ENCODE data around the gene C5orf46.
"Not testable (repeated sequence)": the region's sequence is repeated elsewhere in the genome, so short reads cannot be mapped to it uniquely, and the experiment has no call there.

The C5orf46 gene

DNA sequence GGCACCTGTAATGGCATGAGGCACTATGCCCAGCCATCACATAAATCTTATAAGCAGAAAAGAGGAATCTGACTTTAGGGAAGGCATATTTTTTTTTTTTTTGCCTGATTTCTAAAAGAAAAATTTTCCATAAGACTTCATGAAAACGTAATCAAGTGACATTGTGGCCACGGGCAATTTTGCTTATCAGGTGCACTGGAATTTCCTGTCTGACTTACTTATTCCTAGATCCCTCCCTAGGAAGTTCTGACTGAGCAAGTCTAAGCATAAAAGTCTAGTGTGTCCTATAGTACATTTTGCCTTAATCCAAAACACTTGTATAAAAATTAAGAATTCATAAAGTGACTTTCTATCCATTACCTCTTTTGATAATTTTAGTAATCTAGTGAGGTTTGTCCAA lies 12.5 kb downstream of the C5orf46 start:
- DNase-seq (ENCODE audit: low spot score) = no peak

DNA sequence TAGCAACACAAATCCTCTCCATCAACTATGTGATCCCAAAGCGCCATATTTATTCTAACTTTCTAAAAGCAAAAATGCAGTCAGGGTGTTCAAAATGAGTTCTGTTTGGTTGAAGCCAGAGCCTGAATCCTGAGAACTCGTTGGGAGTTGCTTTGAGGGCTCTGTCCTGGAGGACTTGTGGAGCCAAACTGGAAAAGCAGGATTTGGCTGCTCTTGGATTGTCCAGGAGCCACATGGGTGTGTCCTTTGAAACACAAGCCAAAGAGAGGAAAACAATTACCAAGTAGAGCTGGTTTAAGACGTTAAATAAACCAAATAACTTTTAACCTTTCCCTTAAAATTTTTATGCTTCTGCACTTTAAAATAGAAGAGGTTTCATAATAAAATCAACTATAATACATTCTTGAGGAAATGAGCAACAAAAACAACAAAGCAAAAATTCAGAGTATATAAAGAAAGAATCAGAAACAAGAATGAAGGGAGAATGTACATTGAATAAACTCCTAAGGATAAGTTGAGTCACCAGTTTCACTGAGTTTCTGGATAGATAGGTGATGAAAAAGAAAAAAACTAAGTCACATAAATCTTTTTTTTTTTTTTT lies 13.5 kb downstream of the C5orf46 start:
- no peak for DNase-seq (ENCODE audit: low spot score)

DNA sequence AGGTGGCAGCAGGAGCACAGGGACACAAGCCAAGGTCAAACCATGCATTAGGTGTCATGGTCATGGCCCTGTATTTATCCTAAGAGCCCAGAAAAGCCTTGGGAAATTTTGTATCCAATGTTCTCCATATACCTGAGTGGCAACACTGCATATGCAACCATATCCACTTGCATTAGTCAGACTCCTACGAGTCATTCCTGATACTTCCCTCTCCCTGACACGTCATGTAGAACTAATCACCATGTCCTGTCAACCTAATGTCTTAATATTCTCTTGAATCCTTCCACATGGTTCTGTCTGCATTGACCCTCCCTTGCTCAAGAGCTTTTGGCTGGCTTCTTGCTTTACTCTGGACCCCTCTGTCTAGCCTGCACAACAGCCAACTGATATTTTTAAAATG lies 18.4 kb downstream of the C5orf46 start:
- DNase-seq (ENCODE audit: low spot score) = peak; percentile 72

- peak; percentile 24 for DNase-seq (ENCODE audit: low spot score)
Observed at GRCh38 chr5:147887026-147887627, 19.2 kb downstream of the C5orf46 start.

GRCh38 chr5:147882586-147883313 lies 23.6 kb downstream of the C5orf46 start:
- no peak for DNase-seq (ENCODE audit: low spot score)

DNA sequence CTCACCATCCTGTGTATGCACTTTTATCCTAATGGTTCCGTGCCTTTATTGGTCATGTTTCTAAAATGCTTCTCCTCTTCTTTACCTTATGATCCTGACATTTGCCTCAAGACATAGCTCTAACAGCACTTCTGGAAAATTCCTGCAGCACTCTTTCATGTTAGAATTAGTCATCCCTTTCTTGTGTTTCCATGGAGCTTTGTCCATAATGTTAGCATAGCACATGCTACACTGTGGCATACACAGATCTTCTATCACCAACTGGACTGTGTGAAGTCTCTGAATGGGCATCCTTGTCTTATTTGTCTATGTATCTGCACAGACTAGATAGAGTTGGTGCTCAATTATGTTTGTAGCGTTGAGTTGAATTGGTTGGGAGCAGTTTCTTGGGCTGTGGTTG lies 25.9 kb downstream of the C5orf46 start:
- no peak for DNase-seq (ENCODE audit: low spot score)

GRCh38 chr5:147879784-147880183 lies 26.6 kb downstream of the C5orf46 start:
- no peak for DNase-seq (ENCODE audit: low spot score)

GRCh38 chr5:147878066-147878759 lies 28.1 kb downstream of the C5orf46 start, which contains the start of gene SCGB3A2:
SCGB3A2 (plus strand) TSS chr5:147878711; CDS start chr5:147878804, 93 bp downstream.
- no peak for DNase-seq (ENCODE audit: low spot score)

GRCh38 chr5:147876626-147877025 lies 29.7 kb downstream of the C5orf46 start:
- DNase-seq (ENCODE audit: low spot score) = no peak

GRCh38 chr5:147876141-147876540 lies 30.2 kb downstream of the C5orf46 start:
- DNase-seq (ENCODE audit: low spot score) = no peak

- no peak for DNase-seq (ENCODE audit: low spot score)
Observed at GRCh38 chr5:147874910-147875367, 31.4 kb downstream of the C5orf46 start.

DNA sequence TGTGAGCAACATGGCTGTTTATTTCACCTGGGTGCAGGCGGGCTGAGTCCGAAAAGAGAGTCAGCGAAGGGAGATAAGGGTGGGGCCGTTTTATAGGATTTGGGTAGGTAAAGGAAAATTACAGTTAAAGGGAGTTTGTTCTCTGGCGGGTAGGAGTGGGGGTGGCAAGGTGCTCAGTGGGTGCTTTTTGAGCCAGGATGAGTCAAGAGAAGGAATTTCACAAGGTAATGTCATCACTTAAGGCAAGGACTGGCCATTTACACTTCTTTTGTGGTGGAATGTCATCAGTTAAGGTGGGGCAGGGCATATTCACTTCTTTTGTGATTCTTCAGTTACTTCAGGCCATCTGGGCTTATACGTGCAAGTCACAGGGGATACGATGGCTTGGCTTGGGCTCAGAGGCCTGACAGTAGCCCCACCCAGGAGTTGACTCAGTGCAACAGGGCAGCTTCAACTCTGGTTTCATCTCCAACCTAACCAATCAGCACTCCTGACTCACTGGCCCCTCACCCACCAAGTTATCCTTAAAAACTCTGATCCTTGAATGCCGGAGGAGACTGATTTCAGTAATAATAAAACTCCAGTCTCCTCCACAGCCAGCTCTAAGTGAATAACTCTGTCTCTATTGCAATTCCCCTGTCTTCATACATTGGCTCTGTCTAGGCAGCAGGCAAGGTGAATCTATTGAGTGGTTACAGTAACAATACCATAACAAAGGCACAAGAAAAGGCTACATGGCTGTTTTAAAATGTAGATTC lies 32.0 kb downstream of the C5orf46 start:
- not testable (repeated sequence) for DNase-seq (ENCODE audit: low spot score)

DNA sequence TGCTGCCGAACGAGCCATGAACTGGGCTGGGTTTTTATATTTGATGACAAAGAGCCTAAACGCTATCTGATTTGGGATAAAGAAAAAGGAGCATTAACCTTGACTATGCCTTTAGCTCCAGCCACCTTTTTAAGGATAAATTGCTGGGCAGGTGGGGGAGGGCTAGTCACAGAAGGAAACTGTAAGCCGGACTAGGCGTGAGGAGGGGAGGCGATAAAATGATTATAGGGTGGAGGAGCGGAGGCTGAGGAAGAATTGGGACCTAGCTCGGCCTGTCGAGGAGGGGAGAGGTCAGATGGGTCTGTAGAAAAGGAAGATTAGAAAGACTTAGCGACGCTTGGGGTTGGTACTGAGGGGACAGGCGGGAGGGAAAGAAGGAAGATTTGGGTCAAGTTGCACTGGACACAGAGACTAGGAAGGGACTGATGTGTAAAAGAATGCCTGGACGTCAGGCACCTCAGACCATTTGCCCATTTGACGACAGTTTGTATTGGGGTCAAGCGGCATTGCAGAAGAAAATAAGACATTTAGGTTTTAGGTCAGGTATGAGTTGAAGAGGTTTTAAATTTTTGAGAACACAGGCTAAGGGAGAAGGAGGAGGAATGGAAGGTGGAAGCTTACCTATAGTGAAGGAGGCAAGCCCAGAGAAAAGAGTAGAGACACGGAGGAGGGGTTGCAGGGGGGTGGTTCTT lies 33.4 kb downstream of the C5orf46 start:
- DNase-seq (ENCODE audit: low spot score) = not testable (repeated sequence)

- DNase-seq (ENCODE audit: low spot score) = not testable (repeated sequence)
Observed at GRCh38 chr5:147871980-147872549, 34.3 kb downstream of the C5orf46 start.

GRCh38 chr5:147869892-147870291 lies 36.4 kb downstream of the C5orf46 start:
- DNase-seq (ENCODE audit: low spot score) = not testable (repeated sequence)

- no peak for DNase-seq (ENCODE audit: low spot score)
Observed at GRCh38 chr5:147869112-147869511, 37.2 kb downstream of the C5orf46 start.

- DNase-seq (ENCODE audit: low spot score) = no peak
Observed at GRCh38 chr5:147863454-147864158, 42.7 kb downstream of the C5orf46 start.

- no peak for DNase-seq (ENCODE audit: low spot score)
Observed at GRCh38 chr5:147860641-147861025, 45.7 kb downstream of the C5orf46 start.

DNA sequence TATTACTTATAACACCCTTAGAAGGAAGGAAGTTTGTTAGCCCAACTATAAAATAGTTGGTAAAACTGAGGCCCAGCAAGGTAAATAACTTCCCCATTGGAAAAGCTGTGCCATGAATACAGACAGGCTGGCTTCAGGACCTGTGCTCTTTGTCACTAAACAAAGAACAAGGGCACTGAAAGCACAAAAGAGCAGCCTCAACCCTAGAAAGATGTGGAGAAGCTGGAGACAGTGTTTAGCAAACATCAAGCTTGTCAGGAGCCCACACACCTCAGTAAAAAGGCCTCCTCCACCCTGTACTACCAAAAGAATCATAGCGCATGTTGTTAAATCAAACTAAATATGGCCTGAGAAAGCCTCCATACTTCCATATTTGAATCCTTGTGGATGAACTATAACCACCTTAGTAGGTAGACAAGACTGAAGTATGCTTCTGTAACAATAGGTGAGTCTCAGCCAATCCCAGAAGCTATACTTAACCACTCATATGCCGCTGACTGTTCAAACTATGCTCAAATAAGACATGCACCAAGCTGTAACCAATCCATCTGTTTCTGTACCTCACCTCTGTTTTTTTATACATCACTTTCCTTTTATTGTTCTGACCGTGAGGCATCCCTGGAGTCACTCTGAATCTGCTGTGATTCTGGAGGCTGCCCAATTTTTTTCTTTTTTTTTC lies 46.2 kb downstream of the C5orf46 start:
- no peak for DNase-seq (ENCODE audit: low spot score)

GRCh38 chr5:147858565-147858964 lies 47.8 kb downstream of the C5orf46 start:
- no peak for DNase-seq (ENCODE audit: low spot score)

Measured in kidney capillary endothelial cell (primary cell).